ENCODE data around the gene CAPN11.
"Not testable (repeated sequence)": the region's sequence is repeated elsewhere in the genome, so short reads cannot be mapped to it uniquely, and the experiment has no call there.

CAPN11 gene

DNA sequence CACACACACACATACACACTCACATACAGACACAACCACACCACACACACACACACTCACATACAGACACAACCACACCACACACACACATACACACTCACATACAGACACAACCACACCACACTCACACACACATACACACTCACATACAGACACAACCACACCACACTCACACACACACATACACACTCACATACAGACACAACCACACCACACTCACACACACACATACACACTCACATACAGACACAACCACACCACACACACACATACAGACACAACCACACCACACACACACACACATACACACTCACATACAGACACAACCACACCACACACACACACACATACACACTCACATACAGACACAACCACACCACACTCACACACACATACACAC is 23.2 kb downstream of the CAPN11 start:
- not testable (repeated sequence) for DNase-seq (ENCODE audit: low read depth)

DNA sequence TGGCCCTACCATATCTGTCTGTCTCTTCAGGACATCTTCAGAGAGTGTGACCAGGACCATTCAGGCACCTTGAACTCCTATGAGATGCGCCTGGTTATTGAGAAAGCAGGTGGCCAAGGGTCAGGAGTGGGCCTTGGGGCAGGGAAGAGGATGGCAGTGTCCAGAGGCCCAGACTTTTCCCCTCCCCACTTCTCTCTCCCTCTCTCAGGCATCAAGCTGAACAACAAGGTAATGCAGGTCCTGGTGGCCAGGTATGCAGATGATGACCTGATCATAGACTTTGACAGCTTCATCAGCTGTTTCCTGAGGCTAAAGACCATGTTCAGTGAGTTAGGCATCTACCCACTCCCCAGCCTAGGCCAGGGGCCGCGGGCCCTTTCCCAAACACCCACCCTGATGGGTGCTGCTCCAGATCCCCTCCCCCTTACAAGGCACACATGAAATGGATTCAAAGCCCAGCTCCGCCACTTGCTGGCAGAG is 24.3 kb downstream of the CAPN11 start:
- no peak for DNase-seq (ENCODE audit: low read depth)

DNA sequence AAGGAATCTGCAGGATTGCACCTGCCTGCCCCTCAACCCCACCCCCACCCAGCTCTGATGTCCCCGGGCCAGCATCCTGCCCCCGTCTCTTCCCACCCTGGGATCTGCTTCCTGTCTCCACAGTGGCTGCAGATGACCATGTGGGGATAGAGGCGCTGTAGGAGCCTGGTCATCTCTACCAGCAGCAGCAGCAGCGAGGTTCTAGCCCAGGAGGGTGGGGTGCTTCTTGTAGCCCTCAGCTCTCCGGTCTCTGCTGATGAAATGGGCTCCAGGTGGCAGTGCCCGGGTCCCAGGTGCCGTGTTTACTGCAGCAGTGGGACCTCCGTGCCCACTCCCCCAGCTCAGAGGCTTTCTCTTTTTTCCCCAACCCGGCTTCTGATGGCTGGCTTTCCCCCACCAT is 25.2 kb downstream of the CAPN11 start:
- DNase-seq (ENCODE audit: low read depth), result no peak

DNA sequence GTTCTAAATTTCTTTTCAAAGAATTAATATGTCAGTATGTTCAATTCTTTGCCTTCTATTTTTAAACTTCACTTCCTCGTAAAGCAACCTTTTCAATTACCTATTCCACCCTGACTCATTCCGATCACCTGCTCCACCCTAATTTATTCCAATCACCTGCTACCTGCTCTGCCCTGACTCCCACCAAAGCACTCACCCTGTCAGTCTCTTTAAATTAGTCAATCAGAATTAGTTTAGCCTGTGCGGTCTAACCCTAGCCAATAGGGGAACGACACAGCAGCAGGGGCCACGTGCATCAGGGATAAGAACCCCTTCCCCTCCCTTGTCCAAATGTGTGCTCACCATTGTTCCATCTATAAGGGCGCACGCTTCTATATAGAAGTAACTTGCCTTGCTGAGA is 26.7 kb downstream of the CAPN11 start:
- DNase-seq (ENCODE audit: low read depth), result not testable (repeated sequence)

DNA sequence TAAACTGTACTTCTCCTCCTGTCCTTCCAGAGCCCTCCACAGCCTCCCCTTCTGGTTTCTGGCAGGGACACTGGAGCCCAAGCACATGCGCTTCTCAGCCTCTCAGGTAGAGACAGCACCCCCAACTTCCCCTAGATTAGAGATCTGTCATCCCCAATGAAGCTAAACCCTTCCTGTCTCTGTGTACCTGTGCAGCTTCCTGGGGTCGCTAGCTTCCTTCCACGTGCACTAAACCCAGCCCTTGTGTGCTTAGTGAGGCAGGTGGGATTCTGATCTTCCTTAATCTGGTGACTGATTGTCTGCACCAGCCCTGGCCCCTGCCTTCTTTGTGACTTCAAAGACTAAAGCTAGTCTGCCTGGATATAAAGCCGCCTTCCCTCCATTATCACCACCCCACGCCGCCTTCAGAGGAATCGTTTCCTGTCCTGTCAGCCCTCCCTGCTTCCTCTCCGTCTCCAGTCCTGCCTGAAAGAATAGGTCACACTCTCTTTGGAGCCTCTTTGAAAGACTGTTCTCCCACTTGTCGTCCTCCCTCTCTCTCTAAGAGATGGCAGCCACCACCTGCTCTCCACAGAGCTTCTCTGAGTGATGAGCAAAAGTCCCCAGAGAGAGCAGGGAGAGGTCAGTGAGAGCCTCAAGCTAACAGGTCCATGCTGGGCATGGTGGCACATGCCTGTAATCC is 27.5 kb downstream of the CAPN11 start:
- DNase-seq (ENCODE audit: low read depth), result no peak

DNA sequence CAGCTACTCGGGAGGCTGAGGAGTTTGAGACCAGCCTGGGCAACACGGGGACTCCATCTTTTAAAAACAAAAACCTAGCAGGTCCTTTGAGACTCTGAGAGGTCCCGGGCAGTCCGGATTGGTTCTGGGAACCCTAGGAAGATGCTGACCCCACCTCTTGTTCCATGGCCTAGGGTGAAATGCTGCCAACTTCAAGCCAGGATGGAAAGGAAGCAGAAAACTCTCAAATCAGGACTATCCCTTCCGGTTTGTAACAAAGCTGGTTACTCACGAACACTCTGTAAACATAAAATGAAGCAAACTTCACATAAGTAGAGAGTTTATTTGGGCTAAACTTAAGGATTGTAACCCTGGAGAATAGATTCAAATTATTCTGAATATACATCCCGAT is 28.0 kb downstream of the CAPN11 start:
- no peak for DNase-seq (ENCODE audit: low read depth)

DNA sequence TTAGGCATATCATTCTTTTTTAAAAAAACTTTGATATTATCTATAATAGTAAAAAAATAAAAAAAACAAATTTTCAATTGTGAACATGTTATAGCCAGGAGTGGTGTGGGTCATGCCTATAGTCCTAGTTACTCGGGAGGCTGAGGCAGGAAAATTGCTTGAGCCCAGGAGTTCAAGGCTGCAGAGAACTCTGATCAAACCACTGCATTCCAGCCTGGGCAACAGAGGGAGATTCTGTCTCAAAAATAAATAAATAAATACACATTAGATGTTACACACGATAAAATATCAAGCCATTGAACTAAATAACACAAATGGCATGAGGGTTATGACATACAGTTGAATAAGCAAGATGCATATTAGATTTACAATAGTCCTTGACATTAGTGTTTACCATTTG is 30.2 kb downstream of the CAPN11 start:
- no peak for DNase-seq (ENCODE audit: low read depth)

DNA sequence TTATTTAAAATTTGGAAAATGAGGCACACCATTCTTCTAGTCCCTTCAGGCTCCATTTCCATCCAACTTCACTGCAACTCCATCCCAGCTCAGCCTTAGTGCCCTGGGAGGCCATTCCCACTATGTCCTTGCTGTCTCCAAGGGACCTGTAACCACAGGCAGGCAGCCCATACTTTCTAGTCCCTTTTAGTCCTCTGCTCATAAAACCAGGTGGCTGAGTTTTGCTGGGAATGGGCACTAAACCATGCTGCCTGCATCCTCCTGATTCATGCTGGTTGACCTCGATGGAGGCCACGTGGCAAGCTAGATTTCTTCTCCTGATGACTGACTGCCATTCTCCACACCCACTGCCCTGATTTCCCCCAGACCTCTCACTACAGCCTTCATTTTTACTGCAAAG is 30.6 kb downstream of the CAPN11 start:
- DNase-seq (ENCODE audit: low read depth), result no peak

DNA sequence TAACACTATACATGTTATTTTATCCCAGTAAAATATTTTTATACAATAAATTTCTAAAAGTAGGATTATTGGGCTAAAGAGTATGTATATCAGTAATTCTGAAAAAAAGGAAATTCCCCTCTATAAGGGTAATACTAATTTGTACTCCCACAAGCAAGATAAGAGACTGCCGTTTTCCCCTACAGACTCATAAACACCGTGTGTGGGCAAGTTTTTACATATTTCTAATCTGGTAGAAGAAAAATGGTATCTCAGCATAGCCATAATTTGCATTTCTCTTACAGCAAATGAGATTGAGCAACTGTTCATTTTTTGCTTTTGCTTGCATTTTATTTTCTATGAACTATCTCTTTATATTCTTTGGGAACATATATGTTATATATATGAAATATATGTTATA is 32.1 kb downstream of the CAPN11 start:
- no peak for DNase-seq (ENCODE audit: low read depth)

DNA sequence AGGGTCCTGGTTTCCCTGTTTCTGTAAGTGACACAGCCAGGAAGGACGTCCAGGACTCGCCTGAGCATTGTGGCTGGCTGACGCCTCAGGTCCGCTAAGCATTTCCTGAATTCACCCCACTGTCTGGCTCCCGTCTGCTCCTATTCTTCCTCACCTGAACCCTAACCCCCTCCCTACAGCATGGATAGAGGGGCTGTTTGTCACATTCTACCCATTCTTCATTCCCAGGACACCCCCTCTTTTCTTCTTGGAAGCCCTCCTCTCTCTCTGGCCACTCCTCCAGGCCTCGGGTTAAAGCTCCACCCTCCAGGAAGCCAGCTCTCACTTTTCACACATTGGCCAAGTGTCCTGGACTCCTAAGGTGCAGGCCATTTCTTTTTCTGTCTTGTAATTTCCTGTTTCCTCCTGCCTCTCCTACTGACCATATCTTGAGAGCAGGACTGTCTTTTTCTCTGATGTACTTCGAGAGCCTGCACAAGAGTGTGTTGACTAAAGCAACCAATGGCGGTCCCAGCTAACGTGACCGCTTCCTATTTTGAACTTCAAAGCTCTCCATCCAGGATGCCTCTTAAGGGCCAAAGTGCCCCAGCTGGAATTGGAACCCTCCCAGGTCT is 33.9 kb downstream of the CAPN11 start:
- DNase-seq (ENCODE audit: low read depth), result no peak

DNA sequence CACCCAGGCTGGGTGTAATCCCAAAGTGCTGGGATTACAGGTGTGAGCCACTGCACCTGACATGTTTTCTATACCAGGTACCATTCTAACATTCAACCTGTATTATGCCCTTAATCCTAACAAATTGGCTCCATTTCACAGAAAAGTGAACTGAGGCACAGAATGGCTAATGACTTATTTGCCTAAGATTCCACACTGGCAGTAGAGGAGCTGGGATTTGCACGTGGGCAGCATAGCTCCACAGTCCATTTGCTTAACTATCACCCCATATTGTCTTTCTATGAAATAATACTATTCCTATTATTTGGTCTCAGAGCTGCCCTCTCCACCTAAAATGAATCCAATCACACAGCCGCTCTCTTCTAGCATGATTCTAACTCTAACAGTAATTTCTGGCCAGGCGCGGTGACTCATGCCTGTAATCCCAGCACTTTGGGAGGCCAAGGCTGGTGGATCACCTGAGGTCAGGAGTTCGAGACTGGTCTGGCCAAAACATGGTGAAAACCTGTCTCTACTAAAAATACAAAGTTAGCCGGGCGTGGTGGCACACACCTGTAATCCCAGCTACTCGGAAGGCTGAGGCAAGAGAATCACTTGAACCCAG is 34.8 kb downstream of the CAPN11 start:
- no peak for DNase-seq (ENCODE audit: low read depth)

DNA sequence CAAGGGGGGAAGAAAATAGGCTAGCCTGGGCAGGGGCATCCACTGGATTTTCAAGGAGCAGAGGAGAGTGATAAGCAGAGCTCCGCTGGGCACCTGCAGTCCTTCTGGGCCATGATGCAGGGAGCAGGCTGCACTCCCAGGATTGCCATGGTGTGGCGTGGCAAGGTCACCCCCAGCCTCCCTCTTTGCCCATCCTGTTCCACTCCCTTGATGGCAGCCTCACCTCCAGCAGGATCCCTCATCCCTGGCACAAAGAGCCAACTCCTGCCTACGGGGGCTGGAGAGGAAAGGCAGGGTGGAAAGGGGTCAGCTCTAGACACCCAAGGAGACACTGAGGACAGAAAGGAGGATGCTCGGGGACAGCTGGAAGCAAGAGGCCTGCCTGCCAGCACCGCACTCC is 35.7 kb downstream of the CAPN11 start:
- no peak for DNase-seq (ENCODE audit: low read depth)

DNA sequence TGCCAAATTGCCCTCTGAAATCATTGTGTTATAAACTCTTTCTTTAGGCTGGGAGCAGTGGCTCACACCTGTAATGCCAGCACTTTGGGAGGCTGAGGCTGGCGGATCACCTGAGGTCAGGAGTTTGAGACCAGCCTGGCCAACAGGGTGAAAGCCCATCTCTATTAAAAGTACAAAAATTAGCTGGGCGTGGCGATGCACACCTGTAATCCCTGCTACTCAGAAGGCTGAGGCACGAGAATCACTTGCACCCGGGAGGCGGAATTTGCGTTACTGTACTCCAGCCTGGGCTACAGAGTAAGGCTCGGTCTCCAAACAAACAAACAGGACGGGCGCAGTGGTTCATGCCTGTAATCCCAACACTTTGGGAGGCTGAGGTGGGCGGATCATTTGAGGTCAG is 37.7 kb downstream of the CAPN11 start:
- not testable (repeated sequence) for DNase-seq (ENCODE audit: low read depth)

DNA sequence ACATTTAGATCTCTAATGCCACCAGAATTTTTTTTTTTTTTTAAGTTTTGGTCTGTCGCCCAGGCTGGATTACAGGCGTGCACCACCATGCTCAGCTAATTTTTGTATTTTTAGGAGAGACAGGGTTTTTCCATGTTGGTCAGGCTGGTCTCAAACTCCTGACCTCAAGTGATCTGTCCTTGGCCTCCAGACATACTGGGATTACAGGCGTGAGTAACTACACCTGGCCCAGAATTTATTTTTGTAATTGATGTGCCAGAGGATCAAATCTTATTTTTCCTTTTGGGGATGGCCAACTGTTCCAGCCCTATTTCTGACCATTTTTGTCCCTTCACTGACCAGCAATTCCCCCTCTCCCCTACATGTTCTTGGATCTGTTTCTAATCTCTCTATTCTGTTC is 40.1 kb downstream of the CAPN11 start:
- DNase-seq (ENCODE audit: low read depth), result no peak

DNA sequence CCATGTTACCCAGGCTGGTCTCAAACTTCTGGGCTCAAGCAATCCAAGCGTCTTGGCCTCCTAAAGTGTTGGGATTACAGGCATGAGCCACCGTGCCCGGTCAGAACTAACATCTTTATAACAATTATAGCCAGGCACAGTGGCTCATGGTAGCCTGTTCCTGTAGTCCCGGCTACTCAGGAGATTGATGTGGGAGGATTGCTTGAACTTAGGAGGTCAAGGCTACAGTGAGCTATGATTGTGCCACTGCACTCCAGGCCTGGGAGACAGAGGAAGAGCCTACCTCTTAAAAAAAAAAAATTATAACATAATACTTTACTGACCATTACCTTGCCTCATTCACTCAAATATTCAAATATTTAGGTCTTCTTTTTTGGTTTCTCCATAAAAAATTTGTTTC is 41.3 kb downstream of the CAPN11 start:
- no peak for DNase-seq (ENCODE audit: low read depth)

DNA sequence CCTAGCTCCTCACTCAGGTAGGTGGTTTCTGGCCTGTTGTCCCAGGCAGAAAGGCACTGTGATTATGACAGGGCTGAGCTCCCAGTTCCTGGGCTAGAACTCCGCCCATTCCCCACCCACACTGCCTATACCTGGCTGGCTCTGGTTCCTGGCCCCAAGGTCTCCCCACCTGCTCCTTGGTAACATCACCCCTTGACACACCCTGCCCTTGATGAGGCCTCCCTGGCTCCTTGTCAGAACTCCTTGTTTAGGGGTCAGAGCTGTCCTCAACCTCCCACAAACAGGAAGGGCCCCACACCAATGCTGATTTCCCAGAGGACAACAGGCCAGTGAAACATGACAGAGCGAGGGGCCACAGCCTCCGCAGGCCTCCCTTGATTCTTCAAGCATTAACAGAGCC is 42.6 kb downstream of the CAPN11 start:
- no peak for DNase-seq (ENCODE audit: low read depth)

DNA sequence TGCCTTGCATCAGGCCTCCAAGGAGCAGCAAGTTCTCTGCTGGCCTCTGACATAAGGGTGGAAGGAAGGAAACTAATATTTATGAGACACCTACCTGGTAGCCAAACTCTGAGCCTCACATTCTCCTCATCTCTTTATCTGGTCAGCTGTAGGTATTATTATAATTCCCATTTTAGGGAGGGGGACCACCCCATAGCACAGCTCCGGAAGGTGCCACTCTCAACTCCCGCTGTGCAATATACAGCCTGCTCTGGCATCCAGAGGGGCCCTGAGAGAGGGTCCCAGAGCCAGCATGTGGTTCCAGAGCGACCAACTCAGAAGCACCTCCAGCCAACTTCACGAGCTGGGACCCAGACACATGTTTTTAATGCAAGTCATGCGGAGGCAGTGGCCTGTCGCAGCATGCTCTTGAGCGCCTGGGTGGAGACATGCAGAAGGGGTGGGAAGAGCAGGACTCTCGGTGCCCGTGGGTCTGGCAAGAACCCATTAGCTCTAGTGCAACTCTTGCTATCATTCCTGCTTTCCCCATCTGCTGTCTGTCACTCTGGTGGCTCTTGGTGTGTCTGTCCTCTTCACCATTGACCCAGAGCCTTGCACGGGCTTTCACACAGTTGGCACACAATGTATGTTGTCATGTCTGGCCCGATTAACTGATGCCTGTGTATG is 43.2 kb downstream of the CAPN11 start:
- DNase-seq (ENCODE audit: low read depth), result no peak

DNA sequence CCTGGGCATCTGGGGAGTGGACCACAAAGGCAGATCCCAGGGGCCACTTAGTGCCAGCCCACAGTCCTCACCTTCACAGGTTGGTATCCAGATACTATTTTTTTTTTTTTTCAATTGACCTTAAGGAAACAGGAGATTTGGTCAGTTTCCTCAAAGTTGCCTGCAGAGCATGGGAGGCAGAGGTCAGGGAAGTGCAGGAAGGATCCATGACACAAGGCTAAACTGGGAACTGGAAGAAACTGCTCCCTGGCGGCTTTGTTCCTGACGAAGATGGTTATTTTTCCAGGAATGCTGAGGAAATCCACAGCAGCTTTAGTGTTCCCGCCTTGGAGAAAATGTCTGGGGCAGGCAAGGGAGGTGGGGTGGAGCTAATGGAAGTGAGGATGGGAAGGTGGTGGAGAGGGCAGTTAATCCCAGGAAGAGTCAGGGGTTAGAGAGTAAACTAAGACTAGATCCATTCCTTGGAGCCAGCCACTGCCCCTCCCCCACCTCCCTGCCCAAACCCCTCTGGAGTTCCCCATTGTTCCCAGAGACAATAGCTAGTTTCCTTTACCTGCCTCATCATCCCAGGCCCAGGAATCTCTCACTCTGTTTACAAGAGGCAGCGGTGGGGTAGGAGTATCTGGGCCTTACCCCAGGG is 43.8 kb downstream of the CAPN11 start:
- no peak for DNase-seq (ENCODE audit: low read depth)

DNA sequence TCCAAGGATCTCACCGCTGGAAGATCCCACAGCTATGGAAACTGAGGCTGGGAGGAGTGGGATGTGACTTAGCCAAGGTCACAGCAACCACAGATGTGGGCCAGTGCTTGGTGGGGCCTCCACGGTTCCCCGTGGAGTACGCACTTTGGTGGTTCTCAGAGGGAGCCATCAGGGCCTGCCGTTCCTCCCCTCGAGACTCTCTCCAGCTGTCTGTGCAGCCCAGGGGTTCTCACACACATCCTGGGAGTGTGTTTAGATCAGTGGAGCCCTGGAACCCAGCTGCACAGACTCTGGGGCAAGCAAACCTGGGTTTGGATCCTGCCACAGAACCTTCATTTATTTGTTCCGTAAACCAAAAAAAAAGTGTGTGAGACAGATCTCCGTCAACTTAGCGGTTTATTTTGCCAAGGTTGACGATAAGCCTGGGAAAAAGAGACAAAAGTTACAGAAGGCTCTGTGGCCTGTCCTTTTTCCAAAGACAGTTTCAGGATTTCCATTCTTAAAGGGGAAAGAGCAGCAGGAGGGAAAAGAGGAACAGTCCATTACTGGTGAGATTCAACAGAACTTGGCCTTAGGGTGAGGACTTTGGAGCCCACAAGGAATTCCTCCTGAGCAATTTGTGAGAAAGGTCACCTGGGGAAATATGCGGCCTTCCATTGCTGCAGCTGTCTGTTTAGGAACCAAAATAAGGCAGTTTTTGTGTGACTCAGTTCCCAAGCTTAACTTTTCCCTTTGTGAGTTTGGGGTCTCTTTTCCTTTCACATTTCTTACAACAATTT is 44.5 kb downstream of the CAPN11 start:
- DNase-seq (ENCODE audit: low read depth), result no peak

DNA sequence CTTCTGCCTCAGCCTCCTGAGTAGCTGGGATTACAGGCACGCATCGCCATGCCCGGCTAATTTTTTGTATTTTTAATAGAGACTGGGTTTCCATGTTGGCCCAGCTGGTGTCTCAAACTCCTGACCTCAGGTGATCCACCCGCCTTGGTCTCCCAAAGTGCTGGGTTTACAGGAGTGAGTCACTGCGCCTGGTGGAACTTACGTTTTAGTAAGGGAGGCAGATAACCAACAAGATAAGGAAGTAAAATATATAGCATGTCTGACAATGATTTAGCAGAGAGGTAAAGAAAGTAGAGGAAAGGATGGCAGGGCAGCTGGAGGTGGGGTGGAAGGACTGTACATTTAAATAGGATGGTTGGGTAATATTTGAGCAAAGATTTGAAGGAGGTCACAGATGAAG is 45.3 kb downstream of the CAPN11 start:
- DNase-seq (ENCODE audit: low read depth), result no peak

DNA sequence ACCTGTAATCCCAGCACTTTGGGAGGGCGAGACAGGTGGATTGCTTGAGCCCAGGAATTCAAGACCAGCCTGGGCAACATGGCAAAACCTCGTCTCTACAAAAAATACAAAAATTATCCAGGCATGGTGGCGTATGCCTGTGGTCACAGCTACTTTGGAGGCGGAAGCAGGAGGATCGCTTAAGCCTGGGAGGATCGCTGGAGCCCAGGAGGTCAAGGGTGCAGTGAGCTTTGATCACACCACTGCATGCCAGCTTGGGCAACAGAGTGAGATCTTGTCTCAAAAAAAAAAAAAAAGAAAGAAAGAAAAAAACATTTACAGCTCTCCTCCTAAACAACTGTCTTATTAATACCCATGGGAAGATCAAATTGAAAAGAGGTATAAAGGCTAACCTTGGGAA is 49.3 kb downstream of the CAPN11 start:
- no peak for DNase-seq (ENCODE audit: low read depth)

DNA sequence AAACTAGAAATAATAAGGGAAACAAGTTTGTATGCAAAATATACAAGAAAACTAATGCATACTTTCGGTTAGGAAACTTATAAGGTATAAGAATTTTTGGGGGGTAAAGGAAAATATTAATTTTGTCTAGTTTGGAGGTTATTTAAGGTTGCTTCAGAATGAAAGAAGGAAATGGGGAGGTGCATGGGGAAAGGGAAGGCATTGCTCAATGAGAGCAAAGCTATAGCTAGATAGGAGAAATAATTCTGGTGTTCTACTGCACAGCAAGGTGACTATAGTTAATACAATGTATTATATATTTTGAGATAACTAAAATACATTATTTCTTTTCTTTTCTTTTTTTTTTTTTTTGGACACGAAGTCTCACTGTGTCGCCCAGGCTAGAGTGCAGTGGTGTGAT is 52.7 kb downstream of the CAPN11 start:
- no peak for DNase-seq (ENCODE audit: low read depth)

All from non-pigmented ciliary epithelial cell (primary cell).